SW480 (cell line): Measurements from ENCODE around the gene TEDC1.

Experiments
- DNase-seq: peaks from one replicate; pipeline ENCODE4 v3.0.0-alpha.2; 2016; ENCODE audit warnings: low spot score

The TEDC1 gene

DNA sequence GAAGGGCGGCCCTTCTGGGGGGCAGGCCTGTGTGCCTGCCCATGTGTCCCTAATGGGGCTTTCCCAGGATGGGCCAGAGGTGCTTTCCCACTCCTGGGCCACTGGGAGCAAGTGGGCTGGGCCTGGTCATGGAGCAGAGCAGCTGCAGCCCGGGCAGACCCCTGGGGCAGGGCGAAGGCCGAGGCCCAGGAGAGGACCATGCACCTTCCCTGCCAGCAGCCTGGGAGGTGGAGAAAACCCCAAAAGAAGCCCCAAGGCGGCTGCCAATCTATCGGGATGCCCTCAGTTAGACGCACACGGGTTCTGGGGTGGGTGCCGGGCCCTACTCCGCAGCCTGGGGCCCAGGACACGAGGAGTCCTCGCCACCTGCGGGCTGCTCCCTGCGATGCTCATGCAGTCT, 32.5 kb upstream of the TEDC1 start:
- no peak for DNase-seq

DNA sequence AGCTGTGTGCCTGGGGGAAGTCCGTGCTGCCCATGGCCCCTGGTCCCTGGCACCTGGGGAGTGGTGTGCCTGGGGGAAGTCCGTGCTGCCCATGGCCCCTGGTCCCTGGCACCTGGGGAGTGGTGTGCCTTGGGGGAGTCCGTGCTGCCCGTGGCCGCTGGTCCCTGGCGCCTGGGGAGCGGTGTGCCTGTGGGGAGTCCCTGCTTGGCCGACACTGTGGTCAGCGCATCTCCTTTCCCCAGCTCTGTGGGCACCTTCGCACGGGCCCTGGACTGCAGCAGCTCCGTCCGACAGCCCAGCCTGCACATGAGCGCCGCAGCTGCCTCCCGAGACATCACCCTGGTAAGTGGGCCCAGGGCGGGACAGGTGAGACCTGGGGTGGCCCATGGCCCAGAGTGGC, 30.9 kb upstream of the TEDC1 start:
- no peak for DNase-seq

DNA sequence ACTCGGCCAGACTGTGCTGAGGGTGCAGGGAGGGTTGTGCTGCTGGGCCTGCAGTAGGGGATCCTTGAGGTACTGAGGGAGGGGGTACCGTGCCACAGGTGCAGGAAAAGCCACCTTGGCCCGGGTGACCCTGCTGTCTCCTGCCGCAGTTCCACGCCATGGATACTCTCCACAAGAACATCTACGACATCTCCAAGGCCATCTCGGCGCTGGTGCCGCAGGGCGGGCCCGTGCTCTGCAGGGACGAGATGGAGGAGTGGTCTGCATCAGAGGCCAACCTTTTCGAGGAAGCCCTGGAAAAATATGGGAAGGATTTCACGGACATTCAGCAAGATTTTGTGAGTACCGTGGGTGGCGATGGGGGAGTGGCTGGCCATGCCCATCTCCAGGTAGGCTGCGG, 30.4 kb upstream of the TEDC1 start:
- DNase-seq: no peak

DNA sequence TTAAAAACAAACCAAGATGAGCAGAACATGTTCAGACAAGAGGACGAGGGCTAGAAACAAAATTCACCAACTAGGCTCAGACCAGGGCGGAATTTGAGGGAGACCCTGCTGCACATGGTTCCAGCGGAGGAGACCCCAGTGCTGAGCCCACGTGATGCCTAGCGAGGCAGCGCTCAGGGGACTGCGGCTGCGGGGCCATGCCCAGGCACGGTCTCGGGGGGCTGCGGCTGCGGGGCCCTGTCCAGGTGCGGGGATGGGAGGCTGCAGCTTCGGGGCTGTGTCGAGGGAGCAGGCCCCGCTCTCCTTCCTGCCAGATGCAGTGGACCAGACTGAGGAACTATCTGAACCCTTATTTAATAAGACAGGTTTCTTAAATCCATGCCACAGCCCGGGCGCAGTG, 29.1 kb upstream of the TEDC1 start:
- no peak for DNase-seq

DNA sequence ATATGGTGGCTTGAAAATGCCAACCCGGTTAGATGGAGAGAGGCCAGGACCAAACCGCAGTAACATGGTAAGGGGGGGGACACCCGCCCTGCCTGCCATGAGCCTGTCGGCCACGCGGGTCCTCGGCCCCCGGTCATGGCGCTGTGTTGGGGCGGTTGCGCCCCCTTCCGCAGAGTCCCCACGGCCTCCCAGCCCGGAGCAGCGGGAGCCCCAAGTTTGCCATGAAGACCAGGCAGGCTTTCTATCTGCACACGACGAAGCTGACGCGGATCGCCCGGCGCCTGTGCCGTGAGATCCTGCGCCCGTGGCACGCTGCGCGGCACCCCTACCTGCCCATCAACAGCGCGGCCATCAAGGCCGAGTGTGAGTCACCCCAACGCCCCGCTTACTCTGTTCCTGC, 26.5 kb upstream of the TEDC1 start:
- no peak for DNase-seq

DNA sequence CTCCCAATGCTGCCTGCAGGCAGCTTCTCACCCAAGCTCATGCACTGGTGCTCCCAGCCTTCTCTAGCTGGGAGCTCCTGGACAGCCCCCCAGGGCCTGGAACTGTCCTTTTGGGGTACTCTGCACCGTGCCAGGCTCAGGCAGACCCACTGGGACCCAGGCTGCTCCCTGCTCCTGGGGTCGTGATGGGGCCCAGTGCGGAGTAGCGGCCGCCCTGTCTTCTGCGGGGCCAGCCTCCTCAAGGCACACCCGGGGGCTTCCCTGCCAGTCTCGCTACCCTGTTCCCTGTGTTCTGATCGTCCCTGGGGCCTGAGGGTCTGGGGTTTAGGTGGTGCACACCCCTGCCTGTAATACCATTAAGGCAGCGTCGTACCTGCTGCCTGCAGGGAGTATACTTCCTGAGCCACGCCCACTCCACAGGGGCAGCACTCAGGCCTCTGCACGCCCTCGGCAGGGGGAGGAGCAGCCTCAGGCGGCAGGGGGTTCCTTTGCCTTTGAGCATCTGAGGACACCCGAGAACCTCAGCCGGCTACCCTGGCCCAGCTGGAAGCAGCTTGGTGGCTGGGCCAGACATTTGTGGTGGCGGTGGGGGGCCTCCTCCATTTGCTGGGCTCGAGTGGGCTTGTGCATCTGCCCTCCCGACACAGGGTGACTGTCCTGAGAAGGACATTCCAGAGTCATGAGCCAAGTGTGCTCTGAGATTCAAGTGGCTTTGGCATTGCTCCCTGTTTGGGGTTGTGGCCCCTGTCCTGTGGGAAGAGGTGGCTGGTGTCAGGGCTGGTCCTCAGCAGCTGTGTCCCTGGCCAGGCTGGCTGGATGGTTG, 25.6 kb upstream of the TEDC1 start:
- DNase-seq: peak; percentile 61

DNA sequence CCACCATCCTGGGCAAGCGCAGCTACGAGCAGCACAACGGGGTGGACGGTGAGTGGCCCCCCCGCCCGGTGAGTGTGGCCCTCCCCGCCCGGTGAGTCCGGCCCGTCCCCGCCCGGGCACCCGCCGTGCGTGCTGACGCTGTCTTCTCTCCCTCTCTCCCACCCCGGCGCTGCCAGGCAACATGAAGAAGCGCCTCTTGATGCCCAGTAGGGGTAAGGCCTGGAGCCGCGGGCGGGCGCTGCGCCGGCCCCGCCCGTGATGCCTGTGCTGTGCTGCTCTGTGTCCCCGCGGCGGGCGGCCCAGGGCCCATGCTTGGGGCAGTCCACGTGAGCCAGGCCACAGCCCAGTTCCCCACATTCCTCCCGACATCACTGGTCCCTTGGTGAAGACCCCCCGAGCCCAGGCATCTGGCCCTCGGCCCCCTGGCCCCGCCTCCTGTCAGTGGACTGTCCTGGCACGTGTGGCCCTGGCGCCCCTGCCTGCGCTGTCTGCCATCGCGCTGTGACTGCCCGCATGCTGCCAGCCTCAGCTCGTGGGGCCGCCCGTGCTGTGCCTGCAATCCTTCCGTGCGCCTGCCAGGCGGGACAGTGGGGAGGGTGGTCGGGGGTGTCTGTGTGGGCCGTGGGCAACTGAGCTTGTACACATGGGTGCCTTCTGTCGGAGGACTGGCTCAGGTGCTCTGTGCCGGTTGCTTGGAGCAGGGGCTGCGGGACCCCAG, 24.4 kb upstream of the TEDC1 start:
- DNase-seq: no peak

DNA sequence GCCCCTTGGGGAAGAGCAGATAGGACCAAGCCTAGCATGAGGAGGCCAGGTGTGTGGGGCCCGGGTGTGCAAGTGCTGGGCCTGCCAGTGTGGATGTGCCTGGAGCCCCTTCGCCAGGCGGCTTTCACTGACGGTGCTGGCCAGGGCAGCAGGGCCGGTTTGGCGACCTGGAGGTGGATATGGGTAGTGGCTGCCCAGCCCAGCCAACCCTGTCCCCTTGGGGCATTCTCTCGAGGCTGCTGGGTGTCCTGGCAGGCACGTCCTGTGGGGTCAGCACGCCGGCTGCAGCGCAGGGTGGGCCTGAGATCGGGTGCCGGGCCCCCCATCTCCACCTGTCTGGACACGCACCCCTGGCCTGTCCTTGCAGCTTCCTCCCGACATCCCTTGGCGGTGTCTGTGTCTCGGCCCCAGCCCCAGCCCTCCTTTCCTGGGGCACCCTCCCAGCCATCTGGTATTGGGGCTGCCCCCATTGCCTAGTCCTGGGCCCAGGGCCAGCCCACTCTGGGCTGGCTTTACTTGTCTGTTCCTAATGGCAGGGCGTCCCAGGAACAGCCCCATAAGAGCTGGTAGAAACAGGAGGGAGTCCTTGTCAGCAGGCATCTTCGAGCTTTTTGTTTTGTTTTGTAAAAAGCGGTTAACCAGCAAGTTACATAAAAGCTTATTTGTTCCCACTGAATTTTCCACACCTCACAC, 23.7 kb upstream of the TEDC1 start:
- DNase-seq: no peak

DNA sequence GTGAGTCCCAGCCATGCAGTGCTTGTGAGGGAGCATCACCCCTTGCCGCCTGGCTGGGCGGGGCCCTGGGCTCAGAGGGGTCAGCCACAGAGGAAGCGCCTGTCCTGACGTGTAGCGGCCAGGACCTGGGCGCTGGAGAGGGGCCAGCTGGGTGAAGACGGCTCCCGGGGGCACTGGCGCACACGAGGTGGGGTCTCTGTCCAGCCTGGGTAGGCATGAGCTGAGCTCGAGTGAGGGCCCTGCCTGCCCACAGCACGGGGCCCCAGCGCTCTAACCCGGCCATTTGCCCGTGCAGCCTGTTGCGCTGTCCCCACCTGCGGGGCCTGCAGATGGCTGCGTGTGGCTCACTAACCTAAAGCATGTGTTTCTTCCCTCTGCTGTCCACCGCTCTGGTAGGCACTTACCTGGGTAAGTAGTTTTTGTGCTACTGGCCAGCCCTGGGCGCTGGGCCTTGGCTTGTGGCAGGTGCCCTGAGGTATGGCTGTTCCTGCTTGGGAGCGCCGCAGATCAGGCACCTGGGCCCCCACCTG, 23.0 kb upstream of the TEDC1 start:
- DNase-seq: no peak

DNA sequence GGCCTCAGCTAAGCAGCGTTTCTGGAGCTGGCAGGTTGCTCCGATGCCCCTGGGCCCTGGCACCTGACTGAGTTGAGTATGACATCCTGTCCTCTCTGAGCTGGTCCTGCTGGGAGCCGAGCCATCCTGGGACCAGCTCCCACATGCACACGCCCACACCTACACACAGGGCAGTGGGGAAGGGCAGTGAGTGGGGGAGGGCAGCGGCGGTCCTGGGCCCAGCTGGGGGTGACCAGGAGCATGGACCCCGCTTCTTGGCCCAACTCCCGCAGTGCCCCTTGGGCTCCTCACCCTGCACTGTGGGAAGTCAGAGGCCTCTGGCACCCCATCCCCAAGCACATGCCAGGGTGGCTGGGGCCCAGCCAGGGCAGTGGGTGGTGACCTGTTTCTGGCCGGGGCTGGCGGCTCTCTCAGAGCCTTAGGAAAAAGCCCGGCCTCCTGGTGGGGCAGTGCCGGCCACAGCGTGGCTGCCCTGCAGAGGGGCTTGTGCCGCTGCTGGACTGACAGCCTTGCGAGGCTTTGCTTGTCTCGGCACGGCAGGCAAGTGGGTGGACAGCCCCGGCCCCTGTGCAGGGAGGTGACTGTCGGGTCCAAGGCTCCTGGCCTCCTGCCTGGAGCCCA, 22.3 kb upstream of the TEDC1 start:
- no peak for DNase-seq

DNA sequence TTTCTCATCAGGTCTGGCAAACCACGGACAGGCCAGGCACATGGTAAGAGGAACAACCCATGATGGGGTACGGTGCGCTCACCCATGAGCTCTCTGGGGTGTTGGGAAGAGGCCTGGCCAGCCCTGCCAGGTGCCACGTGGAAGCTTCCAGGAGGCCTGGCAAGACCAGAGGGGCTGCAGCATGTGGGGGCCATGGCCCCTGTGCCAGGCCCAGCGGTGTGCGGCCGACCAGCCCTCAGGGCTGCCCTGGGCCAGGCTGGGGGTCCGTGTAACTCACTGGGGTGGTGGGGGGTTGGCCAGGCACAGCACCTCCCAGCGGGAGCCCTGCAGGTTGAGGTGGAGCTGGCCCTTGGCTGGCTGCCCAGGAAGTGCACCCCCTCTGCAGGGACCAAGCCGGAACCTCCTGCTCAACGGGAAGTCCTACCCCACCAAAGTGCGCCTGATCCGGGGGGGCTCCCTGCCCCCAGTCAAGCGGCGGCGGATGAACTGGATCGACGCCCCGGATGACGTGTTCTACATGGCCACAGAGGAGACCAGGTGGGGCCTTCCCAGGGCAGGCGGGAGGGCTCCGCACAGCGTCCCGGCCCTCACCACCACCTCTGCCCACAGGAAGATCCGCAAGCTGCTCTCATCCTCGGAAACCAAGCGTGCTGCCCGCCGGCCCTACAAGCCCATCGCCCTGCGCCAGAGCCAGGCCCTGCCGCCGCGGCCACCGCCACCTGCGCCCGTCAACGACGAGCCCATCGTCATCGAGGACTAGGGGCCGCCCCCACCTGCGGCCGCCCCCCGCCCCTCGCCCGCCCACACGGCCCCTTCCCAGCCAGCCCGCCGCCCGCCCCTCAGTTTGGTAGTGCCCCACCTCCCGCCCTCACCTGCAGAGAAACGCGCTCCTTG, 21.3 kb upstream of the TEDC1 start:
- DNase-seq: no peak

DNA sequence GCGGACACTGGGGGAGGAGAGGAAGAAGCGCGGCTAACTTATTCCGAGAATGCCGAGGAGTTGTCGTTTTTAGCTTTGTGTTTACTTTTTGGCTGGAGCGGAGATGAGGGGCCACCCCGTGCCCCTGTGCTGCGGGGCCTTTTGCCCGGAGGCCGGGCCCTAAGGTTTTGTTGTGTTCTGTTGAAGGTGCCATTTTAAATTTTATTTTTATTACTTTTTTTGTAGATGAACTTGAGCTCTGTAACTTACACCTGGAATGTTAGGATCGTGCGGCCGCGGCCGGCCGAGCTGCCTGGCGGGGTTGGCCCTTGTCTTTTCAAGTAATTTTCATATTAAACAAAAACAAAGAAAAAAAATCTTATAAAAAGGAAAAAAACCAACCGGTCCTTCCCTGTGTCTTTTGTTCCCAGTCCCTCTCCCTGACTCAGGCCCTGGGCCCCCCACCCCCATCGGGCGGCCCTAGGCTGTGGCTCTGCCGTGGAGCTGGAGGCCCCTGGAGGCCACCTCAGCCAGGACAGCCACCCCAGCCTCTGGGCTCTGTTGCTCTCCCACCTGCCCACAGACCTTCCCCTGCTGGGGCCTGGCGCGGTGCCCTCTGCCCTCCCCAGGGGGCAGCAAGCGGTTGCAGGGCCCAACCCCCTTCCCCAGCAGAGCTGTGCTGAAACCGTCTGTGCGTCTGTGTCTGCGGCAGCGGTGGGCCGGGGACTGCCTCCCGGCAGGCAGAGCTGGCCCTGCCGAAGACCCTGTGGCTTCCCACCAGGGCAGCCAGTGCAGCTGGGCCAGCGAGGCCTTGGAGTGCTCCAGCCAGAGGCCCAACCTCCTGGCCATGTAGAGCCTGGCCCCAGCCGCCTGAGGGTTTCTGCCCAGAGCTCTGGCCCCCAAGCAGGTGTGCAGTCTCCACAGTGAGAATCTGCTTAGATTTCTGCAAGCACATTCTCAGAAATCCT, 20.4 kb upstream of the TEDC1 start:
- no peak for DNase-seq

DNA sequence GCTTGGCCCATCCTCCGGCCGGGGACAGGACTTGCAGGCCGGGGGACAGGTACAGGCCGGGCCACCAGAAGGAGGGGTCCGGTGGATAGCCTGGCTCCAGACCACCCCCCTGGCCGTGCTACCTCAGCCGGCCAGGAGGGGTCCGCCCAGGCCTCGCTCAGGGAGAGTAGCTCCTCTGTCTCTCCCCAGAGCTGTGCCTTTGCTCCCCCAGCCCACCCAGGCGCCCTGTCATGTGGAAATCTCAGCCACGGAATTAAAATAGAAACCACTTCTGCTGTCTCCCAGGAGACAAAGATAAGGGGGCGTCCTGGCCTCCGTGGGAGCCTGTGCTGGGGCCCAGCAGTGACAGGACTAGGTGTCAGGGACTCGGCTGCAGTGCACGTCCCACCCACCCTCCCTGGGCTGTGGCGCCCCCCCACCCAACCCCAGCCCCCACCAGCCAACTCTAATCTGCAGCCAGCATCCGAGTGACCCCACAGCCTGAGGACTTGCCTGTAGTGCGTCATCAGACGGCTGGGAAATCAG, 19.7 kb upstream of the TEDC1 start:
- DNase-seq: no peak

DNA sequence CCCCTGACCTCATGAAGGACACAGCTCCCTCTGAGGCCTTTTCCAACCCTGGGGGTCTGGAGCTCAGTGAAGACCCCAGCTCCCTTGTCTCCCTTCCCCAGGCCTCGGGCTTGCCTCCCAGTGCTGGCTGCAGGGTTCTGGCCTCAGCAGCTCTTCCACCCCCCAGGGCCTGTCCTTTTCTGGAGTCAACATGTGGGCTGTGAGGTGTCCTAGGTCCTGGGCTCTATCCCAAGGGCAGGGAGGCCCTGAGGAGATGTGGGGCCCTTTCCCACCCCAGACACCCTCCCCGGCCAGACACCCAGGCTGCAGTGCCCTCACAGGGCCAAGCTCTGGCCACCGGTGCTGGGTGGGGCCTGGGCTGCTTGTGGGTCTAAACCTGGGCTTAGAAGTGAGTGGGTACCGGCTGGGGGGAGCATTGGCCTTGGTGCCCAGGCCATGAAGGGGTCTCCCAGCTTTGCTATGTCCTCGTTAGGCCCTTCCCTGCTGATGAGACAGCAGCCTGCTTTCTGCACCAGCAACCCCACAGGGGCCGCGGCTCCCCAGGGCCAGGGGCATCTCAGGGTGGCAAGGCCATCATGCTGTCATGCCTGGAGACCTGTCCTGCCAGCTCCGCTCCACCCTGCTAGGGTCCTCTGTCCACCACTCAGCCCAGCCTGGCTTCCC, 19.1 kb upstream of the TEDC1 start:
- DNase-seq: no peak

DNA sequence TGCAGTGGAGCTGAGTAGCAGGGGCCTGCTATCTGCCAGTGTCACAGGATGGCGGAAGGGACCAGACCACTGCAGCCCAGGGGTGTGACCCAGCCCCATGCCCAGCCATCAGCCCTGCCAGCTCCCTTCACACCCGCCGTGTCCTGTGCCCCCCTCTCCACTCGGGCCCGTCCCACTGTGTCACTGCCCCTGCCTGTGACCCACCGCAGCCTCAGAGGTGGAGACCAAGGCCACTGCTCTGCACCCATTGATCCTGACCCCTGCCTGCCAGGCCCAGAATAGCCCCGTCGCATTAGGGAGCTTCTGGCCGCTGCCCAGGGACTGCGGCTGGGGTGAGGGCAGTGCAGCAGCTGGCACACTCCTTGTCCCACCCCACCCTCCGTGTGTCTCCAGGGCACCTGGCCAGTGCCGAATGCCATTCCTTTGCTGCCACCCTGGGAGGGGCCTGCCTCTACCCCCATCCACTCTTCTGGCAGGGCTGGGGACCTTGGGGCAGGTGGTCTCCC, 18.5 kb upstream of the TEDC1 start:
- DNase-seq: no peak

DNA sequence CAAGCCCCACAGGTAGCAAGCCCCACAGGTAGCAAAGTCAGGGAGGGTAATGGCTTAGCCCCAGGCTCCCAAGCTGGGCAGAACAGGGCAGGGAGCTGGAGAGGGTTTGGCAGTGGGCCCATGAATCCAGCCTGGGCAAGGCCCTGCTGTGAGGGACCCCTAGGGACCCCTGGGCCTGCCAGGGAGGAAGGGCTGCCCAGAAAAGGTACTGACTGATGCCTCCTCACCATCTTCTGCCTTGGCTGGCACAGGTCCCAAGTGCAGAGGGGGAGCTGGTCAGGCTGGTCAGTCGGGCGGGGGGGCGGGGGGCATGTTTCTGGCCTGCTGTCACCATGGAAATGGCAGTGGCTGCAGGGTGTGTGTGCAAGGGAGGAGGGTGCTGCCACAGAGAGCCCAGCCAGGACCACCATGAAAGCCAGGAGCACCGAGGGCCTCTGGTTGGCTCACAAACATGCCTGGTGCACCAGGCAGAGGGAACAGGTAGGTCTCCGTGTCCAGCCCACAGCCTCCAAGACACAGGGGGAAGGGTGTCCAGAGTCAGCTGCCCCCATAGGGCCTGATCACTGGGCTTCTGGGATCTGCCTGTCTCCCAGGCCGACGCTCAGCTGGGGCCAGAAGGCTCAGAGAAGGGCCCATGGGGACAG, 17.9 kb upstream of the TEDC1 start:
- no peak for DNase-seq

DNA sequence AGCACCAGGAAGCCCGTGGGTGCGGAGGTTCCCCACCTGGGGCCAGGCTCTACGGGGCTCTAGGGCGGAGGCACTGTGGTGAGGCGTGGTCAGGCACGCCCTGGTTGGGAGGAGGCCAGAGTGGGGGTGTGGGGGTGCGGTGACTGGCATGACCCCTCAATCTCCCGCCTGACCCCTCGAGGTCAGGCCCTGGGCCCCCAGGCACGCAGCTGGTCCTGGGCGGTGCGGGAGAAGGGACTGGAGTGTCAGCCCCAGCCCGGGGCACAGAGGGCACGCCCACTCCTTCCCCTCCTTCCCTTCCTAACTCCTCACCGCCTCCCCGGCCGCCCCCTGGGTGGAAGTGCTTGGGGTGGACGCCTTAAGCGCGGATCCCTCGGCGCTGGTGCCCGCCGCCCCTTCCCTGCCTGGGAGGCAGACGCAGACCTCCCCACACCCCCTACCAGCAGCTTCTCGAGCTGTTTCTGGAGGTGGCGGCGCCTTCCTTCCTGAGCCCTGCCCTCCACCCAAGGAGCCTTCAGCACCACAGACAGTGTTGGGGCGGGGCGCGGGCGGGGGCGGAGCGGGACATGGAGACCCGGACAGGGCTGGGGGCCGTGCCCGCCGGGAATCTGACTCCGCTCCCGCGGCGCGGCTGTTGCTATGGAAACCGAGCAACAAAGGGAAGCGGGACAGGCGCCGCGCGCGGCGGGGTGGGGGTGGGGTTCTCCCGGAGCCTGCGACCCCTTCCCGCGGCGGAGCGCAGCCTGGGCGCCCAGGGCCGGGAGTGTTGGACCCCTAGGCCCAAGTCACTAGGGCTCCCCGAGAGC, 17.2 kb upstream of the TEDC1 start:
- DNase-seq: peak; percentile 62
